ENCODE data around the gene FANCI.

Gene FANCI

GRCh38 chr15:89361451-89362202 is 117.8 kb downstream of the FANCI start:
- DNase-seq (ENCODE audit: low read depth): no peak

DNA sequence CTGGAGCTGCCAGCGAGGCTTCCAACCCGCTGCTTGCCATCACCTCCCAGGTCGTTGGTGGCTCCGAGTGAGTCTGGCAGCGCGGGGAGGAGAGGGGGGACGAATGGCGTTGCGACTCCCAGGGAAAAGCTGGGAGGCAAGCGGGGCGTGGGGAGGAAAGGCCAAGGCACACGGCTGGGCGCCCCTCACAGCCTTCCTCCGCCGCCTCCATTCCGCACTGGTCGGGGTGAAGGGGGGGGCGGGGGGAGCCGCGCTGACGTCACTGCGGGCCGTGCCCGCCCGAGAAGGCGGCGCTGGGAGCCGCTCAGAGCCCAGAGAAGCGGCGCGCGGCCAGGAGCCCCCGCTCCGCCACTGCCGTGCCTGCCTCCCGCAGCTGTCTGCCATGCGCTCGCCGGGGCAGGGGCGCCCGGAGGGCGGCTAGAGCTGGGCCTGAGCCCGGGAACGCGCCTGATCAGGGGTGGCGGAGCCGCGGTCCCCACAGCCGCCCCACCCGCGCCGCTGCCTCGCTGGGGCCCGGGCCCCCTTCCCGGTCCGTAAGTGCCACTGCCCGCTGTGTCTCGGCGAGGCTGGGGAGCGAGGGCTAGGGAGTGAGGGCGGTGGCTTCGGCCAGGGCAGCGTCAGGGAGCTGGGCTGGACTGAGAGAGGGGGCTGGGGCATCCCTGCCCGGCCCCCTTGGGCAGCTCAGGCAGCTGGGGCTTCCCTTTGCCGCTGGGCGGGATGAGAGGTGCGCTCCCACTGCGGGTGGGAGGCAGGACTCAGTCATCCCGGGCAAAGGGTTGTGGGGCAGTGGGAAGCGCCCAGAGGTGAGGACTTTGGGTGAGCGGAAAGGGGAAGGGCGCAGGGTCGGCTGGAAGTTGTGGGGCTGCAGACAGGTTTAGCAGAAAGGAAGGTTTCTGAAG is 118.7 kb downstream of the FANCI start:
- no peak for DNase-seq (ENCODE audit: low read depth)

GRCh38 chr15:89363133-89363532 is 119.4 kb downstream of the FANCI start:
- DNase-seq (ENCODE audit: low read depth): no peak

GRCh38 chr15:89363770-89364169 is 120.0 kb downstream of the FANCI start:
- DNase-seq (ENCODE audit: low read depth): no peak

- no peak for DNase-seq (ENCODE audit: low read depth)
Observed at GRCh38 chr15:89364341-89364740, 120.6 kb downstream of the FANCI start.

- DNase-seq (ENCODE audit: low read depth): no peak
Observed at GRCh38 chr15:89364741-89365450, 121.1 kb downstream of the FANCI start.

GRCh38 chr15:89365462-89366065 is 121.8 kb downstream of the FANCI start:
- no peak for DNase-seq (ENCODE audit: low read depth)

Measured in stimulated activated CD8-positive, alpha-beta memory T cell treated with anti-CD3 and anti-CD28 coated beads, Interleukin-7, amount 100 ng/mL, for 24 hours (primary cell).